ENCODE results near the gene FOXN3. TPM values are rescaled to one million over a fixed set of nuclear protein-coding genes. Genes with fewer than 3 reads are reported as not detected.
A peak's percentile ranks its signal among the peaks of the same experiment; 100 is the strongest.

Gene FOXN3
- total RNA-seq, 4 donors from 2014 or later: 99.6 to 172 (median 103) TPM

GRCh38 chr14:89217891-89218290 is 199.1 kb downstream of the FOXN3 start:
- no peak overlapping the region for H3K4me3 ChIP-seq
- ATAC-seq (no peak), DNase-seq (no peak)
- intact Hi-C loops (cut with DNase I; ENCODE audit: low total_unique reads): no loop called here
- in situ Hi-C loops (cut with MboI; ENCODE audit: low sequenced_read_pairs in 4 of 4): no loop called here
- H3K27ac ChIP-seq: no peak overlapping the region
- no peak for TF ChIP-seq CTCF (IDR thresholded peaks at IDR 0.05 in 4 of 5, conservative IDR thresholded peaks at IDR 0.05 in 1 of 5)
- no peak for TF ChIP-seq POLR2A (IDR thresholded peaks at IDR 0.05)
- H3K4me1 ChIP-seq: peaks cover 42% of the 10 kb centered on the region in 2 donors
- no peaks in the 10 kb centered on the region for H3K27me3 ChIP-seq
- no peaks in the 10 kb centered on the region for H3K9me3 ChIP-seq
- H3K36me3 ChIP-seq: no peaks in the 10 kb centered on the region

GRCh38 chr14:89215531-89215930 is 201.5 kb downstream of the FOXN3 start:
- no peak for TF ChIP-seq CTCF (IDR thresholded peaks at IDR 0.05 in 4 of 5, conservative IDR thresholded peaks at IDR 0.05 in 1 of 5)
- no peak for TF ChIP-seq POLR2A (IDR thresholded peaks at IDR 0.05)
- H3K4me3 ChIP-seq: no peak overlapping the region
- ATAC-seq (no peak), DNase-seq (no peak)
- in situ Hi-C loops (cut with MboI; ENCODE audit: low sequenced_read_pairs in 4 of 4): no loop called here
- H3K9me3 ChIP-seq: no peaks in the 10 kb centered on the region
- intact Hi-C loops (cut with DNase I; ENCODE audit: low total_unique reads): no loop called here
- peaks cover 28 to 35% of the 10 kb centered on the region in 2 donors for H3K4me1 ChIP-seq
- H3K27ac ChIP-seq: no peak overlapping the region
- H3K36me3 ChIP-seq: no peaks in the 10 kb centered on the region
- no peaks in the 10 kb centered on the region for H3K27me3 ChIP-seq

- in situ Hi-C loops (cut with MboI; ENCODE audit: low sequenced_read_pairs in 4 of 4): no loop called here
- TF ChIP-seq POLR2A (IDR thresholded peaks at IDR 0.05) (no peak), CTCF (IDR thresholded peaks at IDR 0.05 in 4 of 5, conservative IDR thresholded peaks at IDR 0.05 in 1 of 5) (no peak)
- intact Hi-C loops (cut with DNase I; ENCODE audit: low total_unique reads): no loop called here
- H3K4me3 ChIP-seq: no peak overlapping the region
- no peaks in the 10 kb centered on the region for H3K36me3 ChIP-seq
- DNase-seq (no peak), ATAC-seq (no peak)
- H3K9me3 ChIP-seq: no peaks in the 10 kb centered on the region
- H3K4me1 ChIP-seq: peaks cover 27 to 33% of the 10 kb centered on the region in 2 donors
- peak overlapping the region in 2 of 4 donors; percentile 32 to 41 for H3K27ac ChIP-seq
- no peaks in the 10 kb centered on the region for H3K27me3 ChIP-seq
Observed at GRCh38 chr14:89215114-89215513, 201.9 kb downstream of the FOXN3 start.

- Histone ChIP-seq H3K27me3 (no peaks in the 10 kb centered on the region), H3K9me3 (no peaks in the 10 kb centered on the region), H3K4me3 (no peak overlapping the region), H3K36me3 (no peaks in the 10 kb centered on the region), H3K4me1 (peaks cover 29 to 33% of the 10 kb centered on the region in 2 donors), H3K27ac (peak overlapping the region in 3 of 4 donors; percentile 30 to 41 (median 32))
- DNase-seq: peak; percentile 45 to 49
- ATAC-seq: peak; percentile 72 to 76
- in situ Hi-C loops (cut with MboI; ENCODE audit: low sequenced_read_pairs in 4 of 4): no loop called here
- TF ChIP-seq POLR2A (IDR thresholded peaks at IDR 0.05) (no peak), CTCF (IDR thresholded peaks at IDR 0.05 in 4 of 5, conservative IDR thresholded peaks at IDR 0.05 in 1 of 5) (no peak)
- intact Hi-C loops (cut with DNase I; ENCODE audit: low total_unique reads): no loop called here
Observed at GRCh38 chr14:89214221-89214965, 202.6 kb downstream of the FOXN3 start.

Measured in gastrocnemius medialis (tissue), 4 donors.